CD4-positive, alpha-beta T cell (primary cell): ENCODE data around the gene RPAIN. TPM values are rescaled to one million over a fixed set of nuclear protein-coding genes. Genes with fewer than 3 reads are reported as not detected.

ENCODE experiments used
- ATAC-seq: fragments of 200-7000 bp; cut with Tn5 transposase; one replicate; pipeline ENCODE4 v1.10.0; 2022; ENCODE audit warnings: mild to moderate bottlenecking; ENCODE audit not compliant: poor library complexity
- CTCF ChIA-PET: fragments of 350-600 bp; sonication (Branson Sonifier 250); formaldehyde crosslinking; loops from one replicate; lab custom pipeline; 2021; ENCODE audit warnings: antibody characterized with exemption, inconsistent platforms; lab: Charles Lee
- POLR2A ChIA-PET: fragments of 350-600 bp; sonication (Branson Sonifier 250); formaldehyde crosslinking; loops from one replicate; lab custom pipeline; 2021; ENCODE audit warnings: antibody characterized with exemption, inconsistent platforms; lab: Charles Lee
- DNase-seq, 14 experiments: peaks; one replicate each; pipeline ENCODE4 v3.0.0-alpha.2; 2013 to 2020; ENCODE audit warnings: mixed read lengths in 2 of 14
- H3K27ac ChIP-seq, 2 donors: one replicate each; pipeline versions ENCODE4 v1.5.1 to v1.7.0; 2013; ENCODE audit warnings: low read length in 2 of 2, low read depth in 1 of 2, mild to moderate bottlenecking in 1 of 2
- H3K27me3 ChIP-seq, 2 experiments: 1 replicate in 1 of 2; 2 replicates in 1 of 2; pipeline versions ENCODE4 v1.6.1 to v1.7.0; 2013; ENCODE audit warnings: low read length in 2 of 2, control low read depth in 1 of 2, mild to moderate bottlenecking in 1 of 2, moderate library complexity in 1 of 2; ENCODE audit not compliant: insufficient read depth in 2 of 2, control insufficient read depth in 1 of 2
- H3K36me3 ChIP-seq: one replicate; pipeline ENCODE4 v1.6.1; 2013; ENCODE audit warnings: low read length, control low read depth; ENCODE audit not compliant: insufficient read depth
- H3K4me1 ChIP-seq: one replicate; pipeline ENCODE4 v1.6.1; 2013; ENCODE audit warnings: low read length, control low read depth; ENCODE audit not compliant: insufficient read depth
- H3K4me3 ChIP-seq: one replicate; pipeline ENCODE4 v1.5.1; 2013; ENCODE audit warnings: mild to moderate bottlenecking, low read length, moderate library complexity
- H3K9me3 ChIP-seq, 2 experiments: 1 replicate in 1 of 2; 2 replicates in 1 of 2; pipeline versions ENCODE4 v1.6.1 to v1.7.0; 2013; ENCODE audit warnings: low read length in 2 of 2, mild to moderate bottlenecking in 2 of 2, control low read depth in 1 of 2, moderate library complexity in 1 of 2; ENCODE audit not compliant: control insufficient read depth in 1 of 2, insufficient read depth in 1 of 2
- H3K27ac Mint-ChIP-seq: one replicate; pipeline ENCODE4 v1.8.0; 2020; ENCODE audit warnings: mixed read lengths
- H3K27me3 Mint-ChIP-seq: one replicate; pipeline ENCODE4 v1.8.0; 2021; ENCODE audit warnings: mixed read lengths
- H3K36me3 Mint-ChIP-seq: one replicate; pipeline ENCODE4 v1.8.0; 2021; ENCODE audit warnings: low read depth, mixed read lengths
- H3K4me1 Mint-ChIP-seq: one replicate; pipeline ENCODE4 v1.8.0; 2021; ENCODE audit warnings: low read depth, mixed read lengths
- H3K4me3 Mint-ChIP-seq: one replicate; pipeline ENCODE4 v1.8.0; 2020; ENCODE audit warnings: mild to moderate bottlenecking, mixed read lengths
- H3K9me3 Mint-ChIP-seq: one replicate; pipeline ENCODE4 v1.8.0; 2020; ENCODE audit warnings: mixed read lengths
- CTCF ChIP-seq: fragments of 200-600 bp; IDR thresholded peaks from one replicate; pipeline ENCODE4 v1.8.0; 2022; ENCODE audit warnings: antibody characterized with exemption, mild to moderate bottlenecking
- intact Hi-C, 2 experiments: fragments of 100-400 bp; cut with DNase I in 1 of 2; cut with micrococcal nuclease in 1 of 2; formaldehyde crosslinking; loops; one replicate each; pipeline versions ENCODE4 v1.15.1 to v1.9.0; 2023 to 2025; cut with DNase I, micrococcal nuclease
- total RNA-seq, 174 experiments: library from RNA in 2 of 174; stranded (reverse) in 2 of 174; gene quantifications; one replicate each; pipeline ENCODE4 v1.2.3 and lab custom pipeline; 2021 to 2026

RPAIN gene
- total RNA-seq, 2 experiments from 2014 or later: 68.7 to 77.5 TPM

GRCh38 chr17:5378566-5379207, 41.3 kb upstream of the RPAIN start:
- no peak for TF ChIP-seq CTCF
- no peak overlapping the region for H3K4me3 Mint-ChIP-seq
- peaks cover 91% of the 10 kb centered on the region for H3K36me3 Mint-ChIP-seq
- no peak for ATAC-seq
- H3K27me3 Mint-ChIP-seq: no peaks in the 10 kb centered on the region
- ChIA-PET POLR2A (no interaction called here), CTCF (no interaction called here)
- H3K4me1 ChIP-seq: no peaks in the 10 kb centered on the region
- H3K27ac Mint-ChIP-seq: peak overlapping the region; percentile 34
- H3K4me3 ChIP-seq: no peak overlapping the region
- no peak overlapping the region for H3K27ac ChIP-seq
- no peaks in the 10 kb centered on the region for H3K9me3 Mint-ChIP-seq
- peaks cover 91% of the 10 kb centered on the region for H3K36me3 ChIP-seq
- H3K4me1 Mint-ChIP-seq: no peaks in the 10 kb centered on the region
- DNase-seq: no peak
- intact Hi-C loops: no loop called here
- H3K9me3 ChIP-seq: no peaks in the 10 kb centered on the region
- H3K27me3 ChIP-seq: no peaks in the 10 kb centered on the region

GRCh38 chr17:5379351-5380107, 40.5 kb upstream of the RPAIN start:
- H3K4me1 Mint-ChIP-seq: no peaks in the 10 kb centered on the region
- Histone ChIP-seq H3K27me3 (no peaks in the 10 kb centered on the region), H3K4me1 (no peaks in the 10 kb centered on the region), H3K27ac (no peak overlapping the region), H3K36me3 (peaks cover 91% of the 10 kb centered on the region), H3K4me3 (no peak overlapping the region), H3K9me3 (no peaks in the 10 kb centered on the region)
- H3K9me3 Mint-ChIP-seq: no peaks in the 10 kb centered on the region
- H3K36me3 Mint-ChIP-seq: peaks cover 95% of the 10 kb centered on the region
- no peaks in the 10 kb centered on the region for H3K27me3 Mint-ChIP-seq
- intact Hi-C loops: no loop called here
- POLR2A ChIA-PET: no interaction called here
- peak overlapping the region; percentile 25 for H3K27ac Mint-ChIP-seq
- ATAC-seq: no peak
- no peak overlapping the region for H3K4me3 Mint-ChIP-seq
- CTCF ChIA-PET: no interaction called here
- DNase-seq: no peak
- TF ChIP-seq CTCF: no peak

GRCh38 chr17:5380491-5381135, 39.4 kb upstream of the RPAIN start:
- H3K9me3 ChIP-seq: no peaks in the 10 kb centered on the region
- no peak overlapping the region for H3K4me3 Mint-ChIP-seq
- no peak overlapping the region for H3K4me3 ChIP-seq
- DNase-seq (no peak), ATAC-seq (no peak)
- POLR2A ChIA-PET: no interaction called here
- no peaks in the 10 kb centered on the region for H3K27me3 ChIP-seq
- CTCF ChIA-PET: no interaction called here
- peak overlapping the region in 1 of 2 donors; percentile 4 for H3K27ac ChIP-seq
- H3K27ac Mint-ChIP-seq: peak overlapping the region; percentile 25
- H3K4me1 Mint-ChIP-seq: no peaks in the 10 kb centered on the region
- H3K9me3 Mint-ChIP-seq: no peaks in the 10 kb centered on the region
- TF ChIP-seq CTCF: no peak
- no peaks in the 10 kb centered on the region for H3K27me3 Mint-ChIP-seq
- peaks cover 97% of the 10 kb centered on the region for H3K36me3 Mint-ChIP-seq
- peaks cover 94% of the 10 kb centered on the region for H3K36me3 ChIP-seq
- intact Hi-C loops: no loop called here
- no peaks in the 10 kb centered on the region for H3K4me1 ChIP-seq
